HUES48 (cell line): ENCODE results near the gene KIT.

ENCODE experiments used
- H3K27ac ChIP-seq: one replicate; pipeline ENCODE4 v1.7.0; 2013; ENCODE audit warnings: low read depth, low read length, inconsistent platforms
- H3K27me3 ChIP-seq: 2 replicates; pipeline ENCODE4 v1.6.1; 2013; ENCODE audit warnings: mild to moderate bottlenecking, low read length; ENCODE audit not compliant: control insufficient read depth, insufficient read depth
- H3K36me3 ChIP-seq: 2 replicates; pipeline ENCODE4 v1.6.1; 2013; ENCODE audit warnings: low read length; ENCODE audit not compliant: control insufficient read depth, insufficient read depth
- H3K4me1 ChIP-seq: 2 replicates; pipeline ENCODE4 v1.6.1; 2013; ENCODE audit warnings: mild to moderate bottlenecking, low read length; ENCODE audit not compliant: control insufficient read depth, insufficient read depth
- H3K4me3 ChIP-seq: 2 replicates; pipeline ENCODE4 v1.5.1; 2013; ENCODE audit warnings: mild to moderate bottlenecking, low read depth, low read length
- H3K9ac ChIP-seq: 2 replicates; pipeline ENCODE4 v1.6.1; 2013; ENCODE audit warnings: mild to moderate bottlenecking, low read depth, low read length, moderate library complexity
- H3K9me3 ChIP-seq: 2 replicates; pipeline ENCODE4 v1.6.1; 2013; ENCODE audit warnings: low read length; ENCODE audit not compliant: control insufficient read depth, insufficient read depth

The KIT gene

GRCh38 chr4:54744487-54744886, 86.7 kb downstream of the KIT start:
- Histone ChIP-seq H3K27ac (no peak overlapping the region), H3K9ac (no peak overlapping the region), H3K9me3 (0 out of 2 replicates have a peak, but pooled peaks cover 9% of the 10 kb centered on the region), H3K4me3 (no peak overlapping the region), H3K27me3 (no peaks in the 10 kb centered on the region), H3K36me3 (peaks cover 4% of the 10 kb centered on the region; the same call in 1 of the 2 replicates), H3K4me1 (peaks cover 16% of the 10 kb centered on the region)

DNA sequence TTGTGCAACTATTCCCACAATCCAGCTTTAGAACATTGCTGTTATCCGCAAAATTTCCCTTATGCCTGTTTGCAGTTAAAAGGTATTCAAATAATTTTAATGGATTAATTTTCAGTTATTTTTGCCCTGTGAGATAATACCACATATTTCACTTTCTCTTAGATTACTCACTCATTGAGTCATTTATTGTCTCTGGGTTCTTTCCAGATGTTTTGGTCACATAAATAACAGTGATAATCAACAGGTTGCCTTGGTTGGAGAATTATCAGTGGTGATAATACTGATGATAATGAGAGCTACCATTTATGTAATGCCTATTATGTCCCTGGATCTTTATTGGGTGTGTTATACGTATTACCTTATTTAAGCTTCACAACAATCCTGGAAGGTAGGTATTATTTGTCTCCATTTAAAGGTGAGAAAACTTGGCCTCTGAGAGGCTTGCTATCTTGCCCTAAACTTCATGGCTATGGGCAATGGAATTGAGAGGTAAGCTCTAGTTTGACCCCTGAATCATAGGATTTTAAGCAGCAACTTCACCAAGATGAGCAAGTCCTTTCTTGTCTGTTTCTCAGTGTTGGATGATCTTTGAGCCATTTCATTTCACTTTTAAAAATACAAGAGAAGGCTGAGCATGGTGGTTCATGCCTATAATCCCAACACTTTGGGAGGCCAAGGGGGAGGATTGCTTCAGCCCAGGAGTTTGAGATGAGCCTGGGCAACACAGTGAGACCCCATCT, 87.4 kb downstream of the KIT start:
- H3K36me3 ChIP-seq, result no peaks in the 10 kb centered on the region
- no peak overlapping the region for H3K4me3 ChIP-seq
- no peaks in the 10 kb centered on the region for H3K27me3 ChIP-seq
- 0 out of 2 replicates have a peak, but pooled peaks cover 9% of the 10 kb centered on the region for H3K9me3 ChIP-seq
- H3K4me1 ChIP-seq, result peaks cover 16% of the 10 kb centered on the region
- H3K9ac ChIP-seq, result no peak overlapping the region
- no peak overlapping the region for H3K27ac ChIP-seq

- no peak overlapping the region for H3K27ac ChIP-seq
- H3K27me3 ChIP-seq, result no peaks in the 10 kb centered on the region
- no peak overlapping the region for H3K4me3 ChIP-seq
These were observed 88.5 kb downstream of the KIT start for GRCh38 chr4:54746218-54746617.

DNA sequence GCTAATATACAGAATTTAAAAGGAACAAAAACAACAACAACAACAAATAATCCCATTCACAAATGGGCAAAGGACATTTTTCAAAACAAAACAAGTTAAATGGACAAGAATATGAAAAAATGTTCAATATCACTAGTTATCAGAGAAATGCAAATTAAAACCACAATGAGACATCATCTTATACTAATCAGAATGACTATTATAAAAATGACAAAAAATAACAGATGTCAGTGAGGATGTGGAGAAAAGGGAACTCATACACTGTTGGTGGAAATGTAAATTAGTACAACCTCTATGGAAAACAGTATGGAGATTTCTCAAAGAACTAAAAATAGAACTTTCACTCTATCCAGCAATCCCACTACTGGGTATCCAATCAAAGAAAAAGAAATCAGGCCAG, 92.6 kb downstream of the KIT start:
- H3K27me3 ChIP-seq, result no peaks in the 10 kb centered on the region
- H3K9me3 ChIP-seq, result 0 out of 2 replicates have a peak, but pooled peaks cover 9% of the 10 kb centered on the region
- no peaks in the 10 kb centered on the region for H3K36me3 ChIP-seq
- H3K4me3 ChIP-seq, result no peak overlapping the region
- no peak overlapping the region for H3K9ac ChIP-seq
- no peak overlapping the region for H3K27ac ChIP-seq
- H3K4me1 ChIP-seq, result no peaks in the 10 kb centered on the region

More at GRCh38 chr4:54746218-54746617, 88.5 kb downstream of the KIT start:
- H3K9ac ChIP-seq, result no peak overlapping the region
- H3K4me1 ChIP-seq, result peaks cover 7% of the 10 kb centered on the region
- H3K36me3 ChIP-seq, result no peaks in the 10 kb centered on the region
- 0 out of 2 replicates have a peak, but pooled peaks cover 9% of the 10 kb centered on the region for H3K9me3 ChIP-seq

DNA sequence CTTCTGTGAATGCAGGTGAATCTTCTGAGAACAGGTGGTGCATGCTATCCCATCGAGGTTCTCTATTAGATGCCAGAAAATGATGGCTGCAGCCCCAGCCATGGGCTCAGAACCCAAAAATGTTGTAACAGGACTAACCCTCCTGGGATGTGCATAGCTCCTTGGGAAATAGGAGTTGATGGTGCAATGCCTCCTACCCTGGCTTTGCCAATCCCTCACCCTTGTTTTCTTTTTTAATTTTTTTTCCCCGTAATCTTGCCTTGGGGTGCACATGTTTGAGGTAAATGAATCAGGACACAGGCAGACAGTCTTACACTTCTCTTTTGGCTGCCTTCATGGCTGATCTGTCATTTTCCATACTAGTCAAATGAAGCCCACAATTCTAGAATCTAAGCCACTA, 96.6 kb downstream of the KIT start:
- H3K4me1 ChIP-seq, result no peaks in the 10 kb centered on the region; the same call in 1 of the 2 replicates
- no peaks in the 10 kb centered on the region for H3K27me3 ChIP-seq
- H3K9ac ChIP-seq, result no peak overlapping the region

GRCh38 chr4:54764476-54764875, 106.7 kb downstream of the KIT start:
- H3K4me1 ChIP-seq, result peaks cover 5% of the 10 kb centered on the region
- no peak overlapping the region for H3K27ac ChIP-seq
- H3K9ac ChIP-seq, result no peak overlapping the region
- no peak overlapping the region for H3K4me3 ChIP-seq
- H3K9me3 ChIP-seq, result no peaks in the 10 kb centered on the region; the same call in 1 of the 2 replicates
- no peaks in the 10 kb centered on the region for H3K36me3 ChIP-seq
- H3K27me3 ChIP-seq, result no peaks in the 10 kb centered on the region

More for the DNA sequence above, 96.6 kb downstream of the KIT start:
- Histone ChIP-seq H3K4me3 (no peak overlapping the region), H3K27ac (no peak overlapping the region), H3K36me3 (no peaks in the 10 kb centered on the region), H3K9me3 (no peaks in the 10 kb centered on the region)

- H3K36me3 ChIP-seq, result no peaks in the 10 kb centered on the region
- H3K9me3 ChIP-seq, result no peaks in the 10 kb centered on the region
- no peak overlapping the region for H3K27ac ChIP-seq
- H3K27me3 ChIP-seq, result no peaks in the 10 kb centered on the region
- no peak overlapping the region for H3K4me3 ChIP-seq
- no peak overlapping the region for H3K9ac ChIP-seq
- peaks cover 9% of the 10 kb centered on the region for H3K4me1 ChIP-seq
These were observed 109.6 kb downstream of the KIT start for GRCh38 chr4:54767376-54767775.

- H3K4me3 ChIP-seq, result no peak overlapping the region
- H3K36me3 ChIP-seq, result no peaks in the 10 kb centered on the region
- peaks cover 9% of the 10 kb centered on the region for H3K4me1 ChIP-seq
- no peak overlapping the region for H3K9ac ChIP-seq
- H3K27me3 ChIP-seq, result no peaks in the 10 kb centered on the region
- H3K27ac ChIP-seq, result no peak overlapping the region
- no peaks in the 10 kb centered on the region for H3K9me3 ChIP-seq
These were observed 115.3 kb downstream of the KIT start for GRCh38 chr4:54773022-54773421.

DNA sequence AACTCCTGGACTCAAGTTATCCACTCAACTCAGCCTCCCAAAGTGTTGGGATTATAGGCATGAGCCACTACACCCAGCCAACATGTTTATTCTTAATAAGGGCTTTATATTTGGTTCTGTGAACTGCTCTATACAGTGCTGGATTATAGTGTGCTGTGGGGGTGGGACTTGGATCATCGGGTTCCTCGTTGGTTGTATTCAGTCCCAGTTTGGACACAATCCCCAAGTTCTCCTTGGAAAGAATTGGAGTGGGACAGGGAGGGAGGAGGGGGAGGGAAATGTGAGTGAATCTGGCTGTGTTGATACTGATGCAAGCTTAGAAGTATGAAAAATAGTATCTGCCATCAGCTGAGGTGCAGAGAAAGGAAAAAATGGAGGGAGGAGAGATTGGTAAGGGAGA, 121.3 kb downstream of the KIT start:
- Histone ChIP-seq H3K27me3 (no peaks in the 10 kb centered on the region), H3K4me1 (no peaks in the 10 kb centered on the region), H3K27ac (no peak overlapping the region), H3K9ac (no peak overlapping the region), H3K9me3 (no peaks in the 10 kb centered on the region), H3K4me3 (no peak overlapping the region), H3K36me3 (no peaks in the 10 kb centered on the region)

- Histone ChIP-seq H3K9ac (no peak overlapping the region), H3K36me3 (no peaks in the 10 kb centered on the region), H3K27me3 (no peaks in the 10 kb centered on the region), H3K9me3 (no peaks in the 10 kb centered on the region), H3K4me1 (no peaks in the 10 kb centered on the region), H3K27ac (no peak overlapping the region), H3K4me3 (no peak overlapping the region)
These were observed 121.9 kb downstream of the KIT start for GRCh38 chr4:54779476-54780148.

- Histone ChIP-seq H3K27me3 (no peaks in the 10 kb centered on the region), H3K9me3 (no peaks in the 10 kb centered on the region), H3K36me3 (no peaks in the 10 kb centered on the region), H3K4me3 (no peak overlapping the region), H3K27ac (no peak overlapping the region), H3K4me1 (no peaks in the 10 kb centered on the region), H3K9ac (no peak overlapping the region)
These were observed 122.4 kb downstream of the KIT start for GRCh38 chr4:54780149-54780495.
